ENCODE measurements around the gene ACAP2. TPM values are rescaled to one million over a fixed set of nuclear protein-coding genes. Genes with fewer than 3 reads are reported as not detected.

Gene ACAP2
- total RNA-seq, 1 experiment from 2014 or later = 42.9 TPM

DNA sequence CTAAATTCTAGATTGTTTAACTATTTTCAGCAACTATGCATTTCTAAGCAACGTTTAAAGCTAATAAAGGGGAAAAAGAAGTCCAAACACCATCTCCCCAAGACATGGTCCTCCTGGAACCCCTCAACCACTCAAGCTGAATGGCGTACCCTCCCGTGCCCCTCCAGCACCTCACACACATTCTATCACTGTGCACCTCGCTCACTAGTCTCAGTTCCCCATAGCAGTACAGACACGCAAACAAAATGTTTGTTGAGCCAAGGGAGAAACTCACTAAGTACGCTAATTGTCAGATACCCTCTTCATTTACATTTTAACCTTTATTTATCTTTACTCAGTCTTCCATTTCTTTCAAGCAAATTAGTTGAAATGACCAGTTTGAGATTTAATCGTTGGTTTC, 48.8 kb downstream of the ACAP2 start:
- no peaks in the 10 kb centered on the region for H3K9me3 Mint-ChIP-seq (ENCODE audit: unreplicated experiment)
- Histone ChIP-seq H3K9me3 (no peaks in the 10 kb centered on the region), H3K27me3 (replicated peaks; ENCODE audit: control insufficient read depth, insufficient read depth, low read length) (no peaks in the 10 kb centered on the region), H3K4me3 (ENCODE audit: low read depth, low read length) (no peak overlapping the region), H3K4me1 (no peaks in the 10 kb centered on the region), H3K36me3 (ENCODE audit: control insufficient read depth, insufficient read depth, low read length) (no peaks in the 10 kb centered on the region)
- H3K27me3 Mint-ChIP-seq (ENCODE audit: insufficient read depth, unreplicated experiment) = no peaks in the 10 kb centered on the region
- no peak overlapping the region for H3K27ac Mint-ChIP-seq (ENCODE audit: unreplicated experiment)
- H3K36me3 Mint-ChIP-seq (ENCODE audit: insufficient read depth, unreplicated experiment) = no peaks in the 10 kb centered on the region
- POLR2A ChIA-PET = no interaction called here
- DNase-seq = no peak
- H3K4me3 Mint-ChIP-seq (ENCODE audit: unreplicated experiment) = no peak overlapping the region
- intact Hi-C loops (cut with micrococcal nuclease; ENCODE audit: unreplicated experiment) = no loop called here
- no peak for TF ChIP-seq CTCF (IDR thresholded peaks at IDR 0.05; ENCODE audit: insufficient read depth in 1 of 2, low read depth in 1 of 2, low read length in 1 of 2, severe bottlenecking in 1 of 2, unreplicated experiment in 1 of 2)
- CTCF ChIA-PET = no interaction called here
- no TSS peak for BruUV-seq (replicated peaks)
- H3K4me1 Mint-ChIP-seq (ENCODE audit: low read depth, unreplicated experiment) = no peaks in the 10 kb centered on the region

DNA sequence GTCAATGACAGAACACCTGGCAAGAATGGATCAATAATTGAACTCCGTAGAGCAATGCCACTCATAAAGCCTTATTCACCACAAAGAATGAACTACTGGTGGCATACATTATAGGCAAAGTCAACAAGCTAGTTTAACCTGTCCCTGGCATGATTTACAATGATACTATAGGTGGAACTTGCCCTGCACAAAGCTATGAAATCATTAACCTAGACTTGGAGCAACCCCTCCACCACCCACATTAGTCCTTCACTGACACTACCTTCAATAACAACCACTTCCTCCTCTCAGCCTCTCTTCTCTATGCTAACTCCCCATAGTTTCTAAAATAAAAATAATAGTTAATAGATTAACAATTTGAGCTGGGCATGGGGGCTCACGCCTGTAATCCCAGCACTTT, 54.4 kb downstream of the ACAP2 start:
- Mint-ChIP-seq H3K4me1 (ENCODE audit: low read depth, unreplicated experiment) (peaks cover 18% of the 10 kb centered on the region), H3K9me3 (ENCODE audit: unreplicated experiment) (no peaks in the 10 kb centered on the region), H3K27me3 (ENCODE audit: insufficient read depth, unreplicated experiment) (no peaks in the 10 kb centered on the region), H3K27ac (ENCODE audit: unreplicated experiment) (no peak overlapping the region), H3K4me3 (ENCODE audit: unreplicated experiment) (no peak overlapping the region), H3K36me3 (ENCODE audit: insufficient read depth, unreplicated experiment) (no peaks in the 10 kb centered on the region)
- no peak overlapping the region for H3K4me3 ChIP-seq (ENCODE audit: low read depth, low read length)
- POLR2A ChIA-PET = no interaction called here
- no peaks in the 10 kb centered on the region for H3K9me3 ChIP-seq
- TF ChIP-seq CTCF (IDR thresholded peaks at IDR 0.05; ENCODE audit: insufficient read depth in 1 of 2, low read depth in 1 of 2, low read length in 1 of 2, severe bottlenecking in 1 of 2, unreplicated experiment in 1 of 2) = no peak
- no peaks in the 10 kb centered on the region for H3K36me3 ChIP-seq (ENCODE audit: control insufficient read depth, insufficient read depth, low read length)
- peaks cover 26% of the 10 kb centered on the region for H3K4me1 ChIP-seq
- DNase-seq = no peak
- H3K27me3 ChIP-seq (replicated peaks; ENCODE audit: control insufficient read depth, insufficient read depth, low read length) = no peaks in the 10 kb centered on the region
- BruUV-seq (replicated peaks) = no TSS peak
- intact Hi-C loops (cut with micrococcal nuclease; ENCODE audit: unreplicated experiment) = no loop called here
- CTCF ChIA-PET = no interaction called here

- CTCF ChIA-PET = no interaction called here
- peak overlapping the region; percentile 6 for H3K27ac Mint-ChIP-seq (ENCODE audit: unreplicated experiment)
- no peaks in the 10 kb centered on the region for H3K27me3 Mint-ChIP-seq (ENCODE audit: insufficient read depth, unreplicated experiment)
Measured at GRCh38 chr3:195386739-195387138, 56.1 kb downstream of the ACAP2 start.

More at GRCh38 chr3:195386739-195387138, 56.1 kb downstream of the ACAP2 start:
- H3K36me3 Mint-ChIP-seq (ENCODE audit: insufficient read depth, unreplicated experiment) = no peaks in the 10 kb centered on the region
- BruUV-seq (replicated peaks) = no TSS peak
- no peak for DNase-seq
- POLR2A ChIA-PET = no interaction called here
- H3K9me3 Mint-ChIP-seq (ENCODE audit: unreplicated experiment) = no peaks in the 10 kb centered on the region
- no peak overlapping the region for H3K4me3 Mint-ChIP-seq (ENCODE audit: unreplicated experiment)
- no peaks in the 10 kb centered on the region for H3K27me3 ChIP-seq (replicated peaks; ENCODE audit: control insufficient read depth, insufficient read depth, low read length)
- H3K4me3 ChIP-seq (ENCODE audit: low read depth, low read length) = no peak overlapping the region
- peaks cover 18% of the 10 kb centered on the region for H3K4me1 Mint-ChIP-seq (ENCODE audit: low read depth, unreplicated experiment)
- no peaks in the 10 kb centered on the region for H3K36me3 ChIP-seq (ENCODE audit: control insufficient read depth, insufficient read depth, low read length)
- intact Hi-C loops (cut with micrococcal nuclease; ENCODE audit: unreplicated experiment) = no loop called here
- peaks cover 26% of the 10 kb centered on the region for H3K4me1 ChIP-seq
- no peaks in the 10 kb centered on the region for H3K9me3 ChIP-seq
- TF ChIP-seq CTCF (IDR thresholded peaks at IDR 0.05; ENCODE audit: insufficient read depth in 1 of 2, low read depth in 1 of 2, low read length in 1 of 2, severe bottlenecking in 1 of 2, unreplicated experiment in 1 of 2) = no peak

All from Caco-2 (cell line).